Measurements from ENCODE around the gene CCDC7.
A peak's percentile ranks its signal among the peaks of the same experiment; 100 is the strongest.
"Not testable (repeated sequence)": the region's sequence is repeated elsewhere in the genome, so short reads cannot be mapped to it uniquely, and the experiment has no call there.

Gene CCDC7

DNA sequence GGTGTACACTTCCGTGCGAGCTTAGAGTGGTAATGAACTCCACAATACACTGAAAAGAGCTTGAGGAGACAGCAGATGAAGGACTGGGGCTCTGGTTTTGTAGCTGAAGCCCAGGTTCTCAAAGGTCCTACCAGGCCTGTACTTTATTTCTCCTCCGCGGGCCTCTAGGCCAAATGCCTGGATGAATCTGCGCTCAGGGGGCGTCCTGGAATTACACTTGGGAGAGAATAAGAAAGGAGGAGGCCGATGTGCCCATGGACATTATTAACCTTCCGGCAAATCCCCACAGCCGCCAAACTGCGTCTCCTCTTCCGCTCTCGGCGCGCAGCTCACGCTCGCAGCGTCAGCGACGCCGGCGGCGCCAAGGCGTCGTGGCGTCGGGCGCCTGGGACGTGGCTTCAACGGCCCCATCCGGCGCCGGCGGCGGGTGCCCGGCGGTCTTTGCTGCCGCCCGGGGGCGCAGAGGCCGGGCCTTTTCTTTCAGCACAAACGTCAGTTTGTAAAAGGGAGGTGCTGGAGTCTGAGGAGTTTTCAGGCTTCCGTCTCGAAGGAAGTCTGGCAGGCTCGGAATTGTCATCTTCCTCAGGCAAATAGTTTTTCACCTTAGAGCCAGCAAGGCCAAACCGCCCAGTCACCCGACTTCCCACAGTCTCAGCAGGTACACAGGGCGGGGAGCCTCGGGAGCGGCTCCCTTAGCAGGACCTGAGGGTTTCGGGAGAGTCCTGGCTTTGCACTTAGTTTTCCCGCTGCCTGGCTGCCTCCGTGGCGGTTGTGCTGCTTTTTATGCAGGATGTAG, at the start of gene CCDC7:
CCDC7 (plus strand) TSS at position 401 of the 796 bp plus-strand sequence. CDS start 5,503 bp downstream, outside the sequence.
- peak within 1 kb of the TSS; percentile 79 for H3K4me2 ChIP-seq
- H4K20me1 ChIP-seq: no peaks in the 10 kb centered on the region

DNA sequence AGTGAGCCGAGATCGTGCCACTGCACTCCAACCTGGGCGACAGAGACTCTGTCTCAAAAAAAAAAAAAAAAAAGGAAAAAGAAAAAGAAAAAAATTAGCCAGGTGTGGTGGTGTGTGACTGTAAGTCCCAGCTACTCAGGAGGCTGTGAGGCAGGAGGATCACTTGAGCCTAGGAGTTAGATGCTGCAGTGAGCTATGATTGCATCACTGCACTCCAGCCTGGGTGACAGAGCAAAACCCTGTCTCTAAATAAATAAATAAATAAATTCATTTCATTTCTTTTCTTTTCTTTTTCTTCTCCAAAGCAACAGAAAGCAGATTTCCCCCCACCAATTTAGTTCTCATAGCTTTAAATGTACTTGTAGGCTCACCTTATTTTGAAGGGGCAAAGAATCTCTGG, 48.8 kb upstream of the CCDC7 start:
- H3K27me3 ChIP-seq, H3K27ac ChIP-seq, H3K4me3 ChIP-seq, H3K4me1 ChIP-seq, H3K9ac ChIP-seq, H3K9me3 ChIP-seq, H4K20me1 ChIP-seq, H3K36me3 ChIP-seq, H3K4me2 ChIP-seq: not testable (repeated sequence)

More for the DNA sequence above, at the start of gene CCDC7:
- no peak for TF ChIP-seq Cebpa-rat (IDR thresholded peaks at IDR 0.05)
- peak within 1 kb of the TSS; percentile 86 for H3K9ac ChIP-seq
- no peaks in the 10 kb centered on the region for H3K36me3 ChIP-seq
- H3K27me3 ChIP-seq: no peaks in the 10 kb centered on the region
- peaks cover 21% of the 10 kb centered on the region for H3K4me1 ChIP-seq
- peak within 1 kb of the TSS; percentile 91 for H3K27ac ChIP-seq
- H3K4me3 ChIP-seq: peak within 1 kb of the TSS; percentile 80
- H3K9me3 ChIP-seq: no peaks in the 10 kb centered on the region

GRCh38 chr10:32399720-32400119, 46.2 kb upstream of the CCDC7 start:
- not testable (repeated sequence) for H3K4me3 ChIP-seq, H3K9me3 ChIP-seq, H3K36me3 ChIP-seq, H3K9ac ChIP-seq, H3K4me2 ChIP-seq, H3K27ac ChIP-seq, H3K4me1 ChIP-seq, H3K27me3 ChIP-seq, H4K20me1 ChIP-seq

GRCh38 chr10:32400961-32401360, 45.0 kb upstream of the CCDC7 start:
- peaks cover 3% of the 10 kb centered on the region; the same call in 1 of the 2 replicates for H3K9me3 ChIP-seq
- no peak overlapping the region for H3K27ac ChIP-seq
- no peaks in the 10 kb centered on the region for H3K4me1 ChIP-seq
- H3K27me3 ChIP-seq: no peaks in the 10 kb centered on the region
- no peaks in the 10 kb centered on the region for H4K20me1 ChIP-seq
- no peak for TF ChIP-seq Cebpa-rat (IDR thresholded peaks at IDR 0.05)
- H3K9ac ChIP-seq: no peak overlapping the region
- no peak overlapping the region for H3K4me3 ChIP-seq
- no peaks in the 10 kb centered on the region for H3K36me3 ChIP-seq
- H3K4me2 ChIP-seq: no peak overlapping the region

- Histone ChIP-seq H3K9me3 (peaks cover 3% of the 10 kb centered on the region; the same call in 1 of the 2 replicates), H4K20me1 (no peaks in the 10 kb centered on the region), H3K4me2 (no peak overlapping the region), H3K4me3 (no peak overlapping the region), H3K36me3 (no peaks in the 10 kb centered on the region), H3K27me3 (no peaks in the 10 kb centered on the region), H3K4me1 (no peaks in the 10 kb centered on the region), H3K9ac (no peak overlapping the region), H3K27ac (no peak overlapping the region)
- no peak for TF ChIP-seq Cebpa-rat (IDR thresholded peaks at IDR 0.05)
Observed at GRCh38 chr10:32402499-32402898, 43.4 kb upstream of the CCDC7 start.

DNA sequence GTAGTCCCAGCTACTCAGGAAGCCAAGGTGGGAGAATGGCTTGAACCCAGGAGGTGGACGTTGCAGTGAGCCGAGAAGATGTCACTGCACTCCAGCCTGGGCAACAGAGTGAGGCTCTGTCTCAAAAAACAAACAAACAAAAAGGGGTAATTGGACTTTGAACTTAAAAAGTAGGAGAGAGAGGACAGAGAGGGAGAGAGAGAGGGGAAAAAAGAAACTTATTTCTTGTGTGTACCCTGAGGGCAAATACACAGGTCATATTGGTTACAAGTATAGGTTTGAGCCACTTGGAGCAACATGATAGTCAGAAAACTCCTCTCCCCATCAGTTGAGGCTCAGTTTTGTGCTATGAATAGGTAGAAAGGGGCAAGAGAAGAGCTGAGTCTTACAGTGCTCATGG, 42.8 kb upstream of the CCDC7 start:
- Histone ChIP-seq H3K4me1 (no peaks in the 10 kb centered on the region), H3K36me3 (no peaks in the 10 kb centered on the region), H3K27ac (no peak overlapping the region)

GRCh38 chr10:32408690-32409089, 37.2 kb upstream of the CCDC7 start:
- no peaks in the 10 kb centered on the region for H3K9me3 ChIP-seq
- H4K20me1 ChIP-seq: no peaks in the 10 kb centered on the region
- no peak for TF ChIP-seq Cebpa-rat (IDR thresholded peaks at IDR 0.05)
- H3K9ac ChIP-seq: no peak overlapping the region
- H3K27me3 ChIP-seq: no peaks in the 10 kb centered on the region
- H3K4me3 ChIP-seq: no peak overlapping the region
- H3K27ac ChIP-seq: no peak overlapping the region
- no peaks in the 10 kb centered on the region for H3K4me1 ChIP-seq
- H3K36me3 ChIP-seq: no peaks in the 10 kb centered on the region
- H3K4me2 ChIP-seq: no peak overlapping the region

More for the DNA sequence above, 42.8 kb upstream of the CCDC7 start:
- Histone ChIP-seq H3K4me3 (no peak overlapping the region), H3K4me2 (no peak overlapping the region), H3K9me3 (peaks cover 3% of the 10 kb centered on the region; the same call in 1 of the 2 replicates), H3K9ac (no peak overlapping the region), H4K20me1 (no peaks in the 10 kb centered on the region), H3K27me3 (no peaks in the 10 kb centered on the region)
- TF ChIP-seq Cebpa-rat (IDR thresholded peaks at IDR 0.05): no peak

- H3K4me3 ChIP-seq: no peak overlapping the region
- H3K27me3 ChIP-seq: no peaks in the 10 kb centered on the region
- no peaks in the 10 kb centered on the region for H3K4me1 ChIP-seq
- no peak overlapping the region for H3K4me2 ChIP-seq
- no peak overlapping the region for H3K9ac ChIP-seq
- no peaks in the 10 kb centered on the region for H3K36me3 ChIP-seq
- H3K9me3 ChIP-seq: no peaks in the 10 kb centered on the region
- no peak overlapping the region for H3K27ac ChIP-seq
- no peak for TF ChIP-seq Cebpa-rat (IDR thresholded peaks at IDR 0.05)
- H4K20me1 ChIP-seq: no peaks in the 10 kb centered on the region
Observed at GRCh38 chr10:32409741-32410140, 36.2 kb upstream of the CCDC7 start.

DNA sequence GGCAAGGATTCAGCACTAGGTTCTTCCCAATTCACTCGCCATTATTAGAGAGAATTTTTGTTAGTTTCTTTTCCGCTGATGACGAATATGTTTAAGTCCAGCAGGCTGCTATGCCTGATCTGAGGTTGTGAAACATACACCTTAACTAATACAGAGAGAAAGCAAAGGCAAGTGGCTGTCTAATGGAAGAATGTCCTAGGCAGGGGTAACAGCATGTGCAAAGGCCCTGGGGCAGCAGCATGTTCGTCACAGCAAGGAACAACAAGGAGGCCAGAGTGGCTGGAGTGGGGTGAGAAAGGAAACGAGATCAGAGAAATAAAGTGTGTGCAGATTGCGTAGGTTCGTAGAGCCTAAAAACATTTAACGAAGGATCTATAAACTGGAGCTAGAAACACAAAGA, 35.4 kb upstream of the CCDC7 start:
- Histone ChIP-seq H3K36me3 (no peaks in the 10 kb centered on the region), H3K4me3 (no peak overlapping the region), H3K4me1 (no peaks in the 10 kb centered on the region), H3K9me3 (no peaks in the 10 kb centered on the region), H3K4me2 (no peak overlapping the region), H3K9ac (no peak overlapping the region), H3K27me3 (no peaks in the 10 kb centered on the region), H4K20me1 (no peaks in the 10 kb centered on the region), H3K27ac (no peak overlapping the region)
- no peak for TF ChIP-seq Cebpa-rat (IDR thresholded peaks at IDR 0.05)

- no peaks in the 10 kb centered on the region for H4K20me1 ChIP-seq
- no peak overlapping the region for H3K4me2 ChIP-seq
- no peaks in the 10 kb centered on the region for H3K9me3 ChIP-seq
- no peak overlapping the region for H3K27ac ChIP-seq
- no peak overlapping the region for H3K9ac ChIP-seq
- H3K4me1 ChIP-seq: no peaks in the 10 kb centered on the region
- TF ChIP-seq Cebpa-rat (IDR thresholded peaks at IDR 0.05): no peak
- H3K36me3 ChIP-seq: no peaks in the 10 kb centered on the region
- H3K4me3 ChIP-seq: no peak overlapping the region
- no peaks in the 10 kb centered on the region for H3K27me3 ChIP-seq
Observed at GRCh38 chr10:32411797-32412498, 34.0 kb upstream of the CCDC7 start.
